Transverse colon (tissue), 4 donors: ENCODE data around the gene WLS. TPM values are rescaled to one million over a fixed set of nuclear protein-coding genes. Genes with fewer than 3 reads are reported as not detected.
A peak's percentile ranks its signal among the peaks of the same experiment; 100 is the strongest.

ENCODE experiments used
- DNase-seq: peaks from one replicate; pipeline ENCODE4 v3.0.0-alpha.2; 2019
- H3K27ac ChIP-seq, 4 donors: fragments of 200-600 bp; sonication (generic); 2 replicates each; pipeline ENCODE4 v1.5.1; 2016 to 2018; ENCODE audit warnings: inconsistent platforms in 4 of 4
- H3K27me3 ChIP-seq: fragments of 200-600 bp; sonication (generic); 2 replicates; pipeline ENCODE4 v1.5.1; 2017; ENCODE audit warnings: inconsistent platforms
- H3K36me3 ChIP-seq, 4 donors: fragments of 200-600 bp; sonication (generic); 2 replicates each; pipeline ENCODE4 v1.5.1; 2017 to 2019; ENCODE audit warnings: inconsistent platforms in 4 of 4
- H3K4me1 ChIP-seq, 4 donors: fragments of 200-600 bp; sonication (generic); 2 replicates each; pipeline ENCODE4 v1.5.1; 2017 to 2020; ENCODE audit warnings: inconsistent platforms in 4 of 4
- H3K4me3 ChIP-seq, 4 donors: fragments of 200-600 bp; sonication (generic); 1 replicate in 1 of 4; 2 replicates in 3 of 4; pipeline versions ENCODE4 v1.5.1 to v1.6.1; 2017 to 2019; ENCODE audit warnings: inconsistent platforms in 4 of 4
- H3K9me3 ChIP-seq, 2 donors: fragments of 200-600 bp; sonication (generic); 2 replicates each; pipeline ENCODE4 v1.5.1; 2017 to 2019; ENCODE audit warnings: inconsistent platforms in 2 of 2
- CTCF ChIP-seq, 5 experiments: fragments of 200-600 bp in 3 of 5; fragments of 450-650 bp in 2 of 5; sonication (generic) in 3 of 5; IDR thresholded peaks; 1 replicate in 2 of 5; 2 replicates in 3 of 5; pipeline ENCODE4 v1.5.1; 2016 to 2017; ENCODE audit warnings: antibody characterized with exemption in 5 of 5, inconsistent platforms in 3 of 5, mild to moderate bottlenecking in 2 of 5, moderate library complexity in 1 of 5
- EP300 ChIP-seq: sonication (generic); formaldehyde crosslinking; IDR thresholded peaks from one replicate; pipeline ENCODE4 v1.6.1; 2017; ENCODE audit warnings: antibody characterized with exemption, low read depth
- POLR2A ChIP-seq: fragments of 450-650 bp; IDR thresholded peaks from one replicate; pipeline ENCODE4 v1.6.1; 2016; ENCODE audit warnings: antibody characterized with exemption, mild to moderate bottlenecking, moderate library complexity
- POLR2AphosphoS5 ChIP-seq, 3 donors: sonication (generic); formaldehyde crosslinking; IDR thresholded peaks; one replicate each; pipeline ENCODE4 v1.6.1; 2016; ENCODE audit warnings: antibody characterized with exemption in 3 of 3
- whole genome bisulfite sequencing, 2 donors: methylation state at CpG; one replicate each; pipeline ENCODE4 v1.1.5; 2018; ENCODE audit warnings: low coverage in 1 of 2; 5-methylcytosine and 5-hydroxymethylcytosine counted together
- in situ Hi-C, 4 donors: fragments of 200-750 bp; cut with MboI; loops; one replicate each; pipeline versions ENCODE4 v1.15.0 to v1.15.1; 2017; ENCODE audit warnings: low sequenced_read_pairs in 3 of 4, low pct_ligation_motif_present in 1 of 4, low pct_unique_long_range_greater_than_20kb in 1 of 4
- intact Hi-C: fragments of 100-400 bp; cut with DNase I; formaldehyde crosslinking; loops from one replicate; pipeline ENCODE4 v1.15.1; 2023; ENCODE audit warnings: low total_unique reads
- total RNA-seq, 4 donors: library from RNA; depleted of rRNA; stranded (reverse); fragments of >200 nt; gene quantifications; one replicate each; pipeline ENCODE4 v1.1.0, GENCODE V29; 2016

The WLS gene
- total RNA-seq, 4 donors from 2014 or later = 69.9 to 117 (median 98.7) TPM

DNA sequence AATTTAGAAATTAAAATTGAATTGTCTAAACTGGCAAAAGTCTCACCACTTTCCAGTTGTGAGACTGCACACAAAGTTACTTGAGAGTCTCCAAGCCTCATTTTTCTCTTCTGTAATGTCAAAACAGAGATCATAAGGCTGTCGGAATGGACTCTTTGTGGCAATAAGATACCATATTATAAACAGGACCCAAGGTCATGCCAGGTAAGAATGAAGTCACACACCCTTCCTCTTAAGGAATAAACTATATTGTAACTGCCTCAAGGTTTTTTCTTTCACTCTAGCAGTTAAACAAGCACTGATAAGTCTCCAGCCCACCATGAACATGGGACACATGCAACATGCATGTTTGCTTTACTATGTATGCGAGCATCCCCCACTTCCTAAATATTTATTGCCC, 131.8 kb downstream of the WLS start:
- Histone ChIP-seq H3K27me3 (no peaks in the 10 kb centered on the region), H3K4me3 (no peak overlapping the region), H3K9me3 (no peaks in the 10 kb centered on the region), H3K4me1 (peaks cover 0 to 31% (median 19%) of the 10 kb centered on the region in 4 donors), H3K36me3 (no peaks in the 10 kb centered on the region), H3K27ac (peak overlapping the region; percentile 51 to 66 (median 62))
- intact Hi-C loops = no loop called here
- no peak for DNase-seq
- WGBS, 2 donors = 48 to 55% methylated on average over 2 of the region's 2 CpGs
- in situ Hi-C loops = loop anchor here (10.0 to 25.0 kb wide), 5 partner anchors 246 to 566 kb away; partner anchors contain the start of gene RPE65 (in 1 of the 4)
- TF ChIP-seq POLR2A (no peak), EP300 (no peak), CTCF (IDR thresholded peaks at IDR 0.05) (no peak), POLR2AphosphoS5 (IDR thresholded peaks at IDR 0.05) (no peak)

GRCh38 chr1:68093737-68094136, 138.6 kb downstream of the WLS start:
- intact Hi-C loops = no loop called here
- TF ChIP-seq POLR2AphosphoS5 (IDR thresholded peaks at IDR 0.05) (no peak), CTCF (IDR thresholded peaks at IDR 0.05) (no peak), EP300 (no peak), POLR2A (no peak)
- no peak overlapping the region for H3K27ac ChIP-seq
- H3K4me1 ChIP-seq = no peaks in the 10 kb centered on the region
- H3K36me3 ChIP-seq = no peaks in the 10 kb centered on the region
- no peak for DNase-seq
- in situ Hi-C loops = no loop called here
- no peaks in the 10 kb centered on the region for H3K27me3 ChIP-seq
- no peak overlapping the region for H3K4me3 ChIP-seq
- H3K9me3 ChIP-seq = no peaks in the 10 kb centered on the region

GRCh38 chr1:68087184-68087583, 145.1 kb downstream of the WLS start:
- WGBS, 2 donors = 50 to 73% methylated on average over 2 to 4 of the region's 4 CpGs

GRCh38 chr1:68085752-68086151, 146.6 kb downstream of the WLS start:
- Histone ChIP-seq H3K36me3 (no peaks in the 10 kb centered on the region), H3K27ac (no peak overlapping the region), H3K27me3 (no peaks in the 10 kb centered on the region), H3K9me3 (no peaks in the 10 kb centered on the region), H3K4me3 (no peak overlapping the region), H3K4me1 (no peaks in the 10 kb centered on the region)
- WGBS, 2 donors = 74 to 83% methylated on average over 1 of the region's 1 CpG
- TF ChIP-seq POLR2AphosphoS5 (IDR thresholded peaks at IDR 0.05) = no peak
- no peak for TF ChIP-seq POLR2A
- TF ChIP-seq CTCF (IDR thresholded peaks at IDR 0.05) = no peak
- no peak for TF ChIP-seq EP300
- intact Hi-C loops (no loop called here), in situ Hi-C loops (no loop called here)
- no peak for DNase-seq

More at GRCh38 chr1:68087184-68087583, 145.1 kb downstream of the WLS start:
- H3K27ac ChIP-seq = no peak overlapping the region
- no peaks in the 10 kb centered on the region for H3K9me3 ChIP-seq
- H3K4me3 ChIP-seq = no peak overlapping the region
- TF ChIP-seq POLR2AphosphoS5 (IDR thresholded peaks at IDR 0.05) (no peak), POLR2A (no peak), EP300 (no peak), CTCF (IDR thresholded peaks at IDR 0.05) (no peak)
- intact Hi-C loops (no loop called here), in situ Hi-C loops (no loop called here)
- H3K4me1 ChIP-seq = no peaks in the 10 kb centered on the region
- no peak for DNase-seq
- no peaks in the 10 kb centered on the region for H3K36me3 ChIP-seq
- H3K27me3 ChIP-seq = no peaks in the 10 kb centered on the region
